Keratinocyte (primary cell): Measurements from ENCODE around the gene SAYSD1. TPM values are rescaled to one million over a fixed set of nuclear protein-coding genes. Genes with fewer than 3 reads are reported as not detected.

Experiments
- DNase-seq: peaks from one replicate; pipeline ENCODE4 v3.0.0-alpha.2; 2011; ENCODE audit warnings: low read depth, missing footprints, low spot score
- FAIRE-seq: peaks from 2 replicates; lab custom pipeline; 2011; peaks lifted over from hg19 to GRCh38; lab: Jason Lieb, UNC
- H2AFZ ChIP-seq: 2 replicates; pipeline ENCODE4 v1.6.0; 2012; ENCODE audit warnings: low read length, control low read depth, inconsistent platforms; ENCODE audit not compliant: control insufficient read depth
- H3K27ac ChIP-seq: 2 replicates; pipeline ENCODE4 v1.5.1; 2011; ENCODE audit warnings: low read length; ENCODE audit not compliant: control insufficient read depth, insufficient read depth
- H3K27me3 ChIP-seq: 3 replicates; pipeline ENCODE4 v1.6.0; 2011; ENCODE audit warnings: low read length; ENCODE audit not compliant: control insufficient read depth, insufficient read depth; ENCODE audit errors: extremely low read depth
- H3K36me3 ChIP-seq, 2 experiments: 2 replicates in 1 of 2; 3 replicates in 1 of 2; pipeline ENCODE4 v1.5.1; 2011; ENCODE audit warnings: low read length in 2 of 2, mild to moderate bottlenecking in 1 of 2; ENCODE audit not compliant: control insufficient read depth in 2 of 2, insufficient read depth in 2 of 2; ENCODE audit errors: extremely low read depth in 1 of 2
- H3K4me1 ChIP-seq: 3 replicates; pipeline ENCODE4 v1.5.1; 2011; ENCODE audit warnings: low read length; ENCODE audit not compliant: control insufficient read depth, insufficient read depth; ENCODE audit errors: extremely low read depth
- H3K4me2 ChIP-seq: 3 replicates; pipeline ENCODE4 v1.6.0; 2011; ENCODE audit warnings: low read depth, low read length; ENCODE audit not compliant: control insufficient read depth, insufficient read depth; ENCODE audit errors: extremely low read depth
- H3K4me3 ChIP-seq, 3 experiments: fragments of 200-600 bp in 1 of 3; sonication (generic) in 1 of 3; 2 replicates in 2 of 3; 3 replicates in 1 of 3; pipeline ENCODE4 v1.5.1; 2011 to 2016; ENCODE audit warnings: low read length in 3 of 3, mild to moderate bottlenecking in 3 of 3, control low read depth in 2 of 3, inconsistent platforms in 1 of 3, low read depth in 1 of 3, mixed read lengths in 1 of 3, mixed run types in 1 of 3, moderate library complexity in 1 of 3; ENCODE audit not compliant: control insufficient read depth in 2 of 3, insufficient read depth in 2 of 3; ENCODE audit errors: extremely low read depth in 1 of 3
- H3K79me2 ChIP-seq: 2 replicates; pipeline ENCODE4 v1.6.0; 2012; ENCODE audit warnings: low read length; ENCODE audit not compliant: control insufficient read depth, insufficient read depth
- H3K9ac ChIP-seq: 3 replicates; pipeline ENCODE4 v1.6.0; 2011; ENCODE audit warnings: low read length; ENCODE audit not compliant: control insufficient read depth, insufficient read depth; ENCODE audit errors: extremely low read depth
- H3K9me1 ChIP-seq: 3 replicates; pipeline ENCODE4 v1.6.0; 2011; ENCODE audit warnings: low read length; ENCODE audit not compliant: control insufficient read depth, insufficient read depth; ENCODE audit errors: extremely low read depth
- H3K9me3 ChIP-seq: 2 replicates; pipeline ENCODE4 v1.5.1; 2012; ENCODE audit warnings: low read depth, low read length; ENCODE audit not compliant: control insufficient read depth
- H4K20me1 ChIP-seq: 3 replicates; pipeline ENCODE4 v1.6.0; 2011; ENCODE audit warnings: low read length; ENCODE audit not compliant: control insufficient read depth, insufficient read depth; ENCODE audit errors: extremely low read depth
- CTCF ChIP-seq, 3 experiments: IDR thresholded peaks in 1 of 3; conservative IDR thresholded peaks in 1 of 3; optimal IDR thresholded peaks in 1 of 3; 2 replicates in 2 of 3; 3 replicates in 1 of 3; pipeline versions ENCODE3 to v1.5.1; 2011; ENCODE audit warnings: low read length in 3 of 3, mild to moderate bottlenecking in 3 of 3, moderate library complexity in 2 of 3, control low read depth in 1 of 3, inconsistent platforms in 1 of 3; ENCODE audit not compliant: insufficient read depth in 2 of 3; ENCODE audit errors: extremely low read depth in 1 of 3
- EZH2 ChIP-seq: IDR thresholded peaks from one replicate; pipeline ENCODE4 v1.6.1; 2012; ENCODE audit warnings: inconsistent platforms, mild to moderate bottlenecking, low read length, moderate library complexity
- dilution Hi-C: fragments of 300-500 bp; cut with MboI; formaldehyde crosslinking; loops from one replicate; pipeline ENCODE4 v1.7.0; 2020; ENCODE audit warnings: low sequenced_read_pairs; ENCODE audit not compliant: extremely low pct_ligation_motif_present
- polyA plus RNA-seq, 5 experiments: library from polyadenylated mRNA; depleted of rRNA in 3 of 5; stranded (reverse) in 3 of 5; stranded (forward) in 1 of 5; unstranded in 1 of 5; fragments of >200 nt; gene quantifications; 1 replicate in 1 of 5; 2 replicates in 3 of 5; 3 replicates in 1 of 5; pipeline versions ENCODE4 v1.2.1 to v1.2.3, GENCODE V29; 2011 to 2012; ENCODE audit warnings: missing spikeins in 2 of 5, low read depth in 1 of 5, low replicate concordance in 1 of 5

SAYSD1 gene
- polyA plus RNA-seq, 1 donor (not counting 4 experiments of a cell fraction or from before 2014, with no cell fraction given), result 8.4 TPM

DNA sequence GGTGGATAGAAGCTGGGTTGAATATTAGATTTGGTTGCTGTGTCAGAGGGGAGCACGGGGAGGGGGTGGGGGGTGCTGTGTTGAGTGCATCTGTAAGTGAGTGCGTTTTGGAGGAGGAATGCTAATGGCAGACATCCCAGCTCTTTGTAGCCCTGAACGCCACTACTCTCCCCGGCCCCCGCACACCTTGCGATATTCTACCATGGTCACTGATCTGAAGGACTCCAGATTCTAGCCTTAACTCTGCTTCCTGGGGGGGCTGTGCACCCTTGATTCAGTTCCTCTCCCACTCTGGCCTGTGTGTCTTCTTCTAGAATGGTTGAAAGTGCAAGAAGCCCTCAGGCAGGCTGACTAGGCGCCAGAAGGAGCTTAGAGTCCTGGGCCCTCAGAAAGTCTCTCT is 59.3 kb downstream of the SAYSD1 start:
- dilution Hi-C loops, result no loop called here
- Histone ChIP-seq H4K20me1 (no peaks in the 10 kb centered on the region), H3K4me3 (no peak overlapping the region), H3K9me3 (no peaks in the 10 kb centered on the region), H2AFZ (no peak overlapping the region), H3K9ac (no peak overlapping the region), H3K4me1 (peaks cover 14% of the 10 kb centered on the region), H3K36me3 (no peaks in the 10 kb centered on the region), H3K9me1 (no peaks in the 10 kb centered on the region), H3K27ac (no peak overlapping the region), H3K4me2 (no peak overlapping the region), H3K27me3 (peaks cover 23% of the 10 kb centered on the region), H3K79me2 (no peaks in the 10 kb centered on the region)
- no peak for FAIRE-seq
- TF ChIP-seq EZH2 (no peak), CTCF (optimal IDR thresholded peaks at IDR 0.05 in 1 of 3, IDR thresholded peaks at IDR 0.05 in 1 of 3, conservative IDR thresholded peaks at IDR 0.05 in 1 of 3; ENCODE audit: extremely low read depth in 1 of 3, insufficient read depth in 2 of 3, low read length in 3 of 3) (no peak)
- DNase-seq, result no peak

DNA sequence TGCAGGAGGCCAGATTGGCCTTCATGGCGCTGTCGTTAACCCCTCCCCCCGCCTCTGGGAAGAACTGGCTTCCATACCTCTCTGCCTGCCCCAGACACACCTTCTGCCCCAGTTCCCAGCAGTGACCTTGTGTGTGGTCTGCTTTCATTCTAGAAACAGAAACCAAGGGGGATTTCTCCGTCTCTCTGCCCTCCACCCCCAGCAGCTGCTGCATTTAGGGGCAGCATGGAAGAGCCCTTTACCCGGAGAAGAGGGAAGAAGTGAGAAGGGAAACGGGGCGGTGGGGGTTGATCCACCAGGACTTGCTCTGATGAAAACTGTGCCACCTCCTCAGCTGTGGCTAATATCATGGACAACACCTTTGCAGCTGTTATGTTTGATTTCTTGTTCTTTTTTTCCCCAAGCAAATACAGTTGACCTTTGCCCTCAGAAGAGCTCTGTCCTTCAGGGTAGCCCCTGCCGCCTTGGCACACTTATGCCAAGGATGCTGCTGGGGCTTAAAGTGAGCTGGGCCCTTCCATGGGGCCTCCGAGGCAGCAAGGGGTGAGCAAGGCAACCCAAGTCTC is 60.3 kb downstream of the SAYSD1 start:
- dilution Hi-C loops, result no loop called here
- TF ChIP-seq EZH2 (no peak), CTCF (optimal IDR thresholded peaks at IDR 0.05 in 1 of 3, IDR thresholded peaks at IDR 0.05 in 1 of 3, conservative IDR thresholded peaks at IDR 0.05 in 1 of 3; ENCODE audit: extremely low read depth in 1 of 3, insufficient read depth in 2 of 3, low read length in 3 of 3) (no peak)

More for the DNA sequence above, 60.3 kb downstream of the SAYSD1 start:
- Histone ChIP-seq H3K9ac (no peak overlapping the region), H4K20me1 (no peaks in the 10 kb centered on the region), H3K79me2 (no peaks in the 10 kb centered on the region), H3K36me3 (no peaks in the 10 kb centered on the region), H3K27me3 (peaks cover 21% of the 10 kb centered on the region), H2AFZ (no peak overlapping the region), H3K4me3 (no peak overlapping the region), H3K4me2 (no peak overlapping the region), H3K4me1 (peaks cover 19% of the 10 kb centered on the region), H3K9me3 (no peaks in the 10 kb centered on the region), H3K9me1 (no peaks in the 10 kb centered on the region), H3K27ac (no peak overlapping the region)
- FAIRE-seq, result no peak
- no peak for DNase-seq

Other genes with a start within 250 kb of the SAYSD1 start
- not detected in 3 replicates for gene GLP1R, start 66.4 kb downstream of the SAYSD1 start, polyA plus RNA-seq
- 0.02 to 0.03 TPM in 2 of 3 replicates, not detected in the other for gene KCNK5, start 114.3 kb upstream of the SAYSD1 start, polyA plus RNA-seq
- not detected in 3 replicates for gene KCNK17, start 199.2 kb upstream of the SAYSD1 start, polyA plus RNA-seq
- gene KCNK16, start 207.5 kb upstream of the SAYSD1 start, polyA plus RNA-seq, result not detected in 3 replicates